PC-9 (cell line): ENCODE data around the gene PRR22. TPM values are rescaled to one million over a fixed set of nuclear protein-coding genes. Genes with fewer than 3 reads are reported as not detected.
A peak's percentile ranks its signal among the peaks of the same experiment; 100 is the strongest.

Experiments used
- BruUV-seq: library from RNA; stranded (reverse); fragments of 400-500 nt; replicated peaks from 2 replicates; lab custom pipeline; 2021; lab: Mats Ljungman, UMichigan
- CTCF ChIA-PET: fragments of 300-600 bp; sonication (Branson Sonifier 250); formaldehyde crosslinking; loops from one replicate; lab custom pipeline; 2022; ENCODE audit warnings: antibody characterized with exemption; lab: Charles Lee
- POLR2A ChIA-PET: fragments of 300-600 bp; sonication (Branson Sonifier 250); formaldehyde crosslinking; loops from one replicate; lab custom pipeline; 2022; ENCODE audit warnings: antibody characterized with exemption; ENCODE audit not compliant: unreplicated experiment; lab: Charles Lee
- DNase-seq, 2 experiments: peaks; one replicate each; pipeline versions ENCODE4 v3.0.0 to v3.0.0-alpha.2; 2015 to 2022; ENCODE audit warnings: mixed read lengths in 1 of 2
- H2AFZ ChIP-seq: fragments of 200-600 bp; sonication (generic); 2 replicates; pipeline ENCODE4 v1.8.1; 2017; ENCODE audit warnings: antibody characterized with exemption
- H3F3A ChIP-seq: fragments of 200-600 bp; sonication (generic); 2 replicates; pipeline ENCODE4 v1.8.1; 2017; ENCODE audit warnings: antibody characterized with exemption, mild to moderate bottlenecking, low read depth; ENCODE audit not compliant: insufficient read depth
- H3K27ac ChIP-seq: fragments of 200-600 bp; sonication (generic); 2 replicates; pipeline ENCODE4 v1.6.1; 2016; ENCODE audit warnings: mixed run types
- H3K27me3 ChIP-seq: fragments of 200-600 bp; sonication (generic); 2 replicates; pipeline ENCODE4 v1.6.1; 2016; ENCODE audit warnings: low read depth, mixed run types; ENCODE audit not compliant: insufficient read depth
- H3K36me3 ChIP-seq: fragments of 200-600 bp; sonication (generic); 2 replicates; pipeline ENCODE4 v1.6.1; 2016; ENCODE audit warnings: low read depth, mixed run types
- H3K4me1 ChIP-seq: fragments of 200-600 bp; sonication (generic); replicated peaks from 2 replicates; pipeline ENCODE4 v1.6.1; 2016; ENCODE audit warnings: mixed run types; ENCODE audit not compliant: insufficient read depth
- H3K4me2 ChIP-seq: fragments of 200-600 bp; sonication (generic); 2 replicates; pipeline ENCODE4 v1.6.1; 2017; ENCODE audit warnings: mixed run types
- H3K4me3 ChIP-seq: fragments of 200-600 bp; sonication (generic); 2 replicates; pipeline ENCODE4 v1.6.1; 2016; ENCODE audit warnings: mixed run types
- H3K79me2 ChIP-seq: fragments of 200-600 bp; sonication (generic); 2 replicates; pipeline ENCODE4 v1.6.1; 2017; ENCODE audit warnings: low read depth, mixed run types
- H3K9me2 ChIP-seq: fragments of 200-600 bp; sonication (generic); 2 replicates; pipeline ENCODE4 v1.8.1; 2017; ENCODE audit warnings: mild to moderate bottlenecking; ENCODE audit not compliant: insufficient read depth
- H3K9me3 ChIP-seq: fragments of 200-600 bp; sonication (generic); 2 replicates; pipeline ENCODE4 v1.8.1; 2016; ENCODE audit warnings: low read depth; ENCODE audit not compliant: insufficient read depth
- H4K20me1 ChIP-seq: fragments of 200-600 bp; sonication (generic); 2 replicates; pipeline ENCODE4 v1.8.1; 2017; ENCODE audit not compliant: insufficient read depth
- CTCF ChIP-seq: fragments of 200-600 bp; sonication (generic); conservative IDR thresholded peaks from 2 replicates; pipeline ENCODE4 v1.6.1; 2017; ENCODE audit warnings: mixed run types, antibody characterized with exemption, mild to moderate bottlenecking, moderate library complexity
- EZH2 ChIP-seq: fragments of 200-600 bp; sonication (generic); IDR thresholded peaks from 2 replicates; pipeline ENCODE4 v1.8.0; 2017; ENCODE audit warnings: antibody characterized with exemption, low read depth
- intact Hi-C: fragments of 100-400 bp; cut with micrococcal nuclease; formaldehyde crosslinking; loops from one replicate; pipeline ENCODE4 v1.10.0; 2022; ENCODE audit not compliant: unreplicated experiment
- total RNA-seq: library from RNA; stranded (reverse); gene quantifications from 2 replicates; pipeline ENCODE4 v1.2.3, GENCODE V29; 2021

Gene PRR22
- total RNA-seq, 1 experiment from 2014 or later: 4.6 TPM

GRCh38 chr19:5826531-5827341, 42.2 kb upstream of the PRR22 start:
- TSS peak; percentile 59 for BruUV-seq
- CTCF ChIA-PET: no interaction called here
- Histone ChIP-seq H3K4me1 (0 out of 2 replicates have a peak, but pooled peaks cover 9% of the 10 kb centered on the region), H4K20me1 (no peaks in the 10 kb centered on the region), H3K27me3 (no peaks in the 10 kb centered on the region), H3K9me2 (no peaks in the 10 kb centered on the region), H3K4me3 (peak overlapping the region; percentile 85; the same call in 1 of the 2 replicates), H3K79me2 (no peaks in the 10 kb centered on the region), H3K27ac (no peak overlapping the region), H2AFZ (no peak overlapping the region), H3F3A (peaks cover 17% of the 10 kb centered on the region; the same call in 1 of the 2 replicates), H3K4me2 (peak overlapping the region; percentile 46), H3K9me3 (no peaks in the 10 kb centered on the region), H3K36me3 (no peaks in the 10 kb centered on the region)
- peak; percentile 56 to 84 for DNase-seq
- intact Hi-C loops: no loop called here
- TF ChIP-seq EZH2 (no peak), CTCF (no peak; the same call in 1 of the 2 replicates)
- POLR2A ChIA-PET: interaction anchor here (0.6 to 0.7 kb wide), 2 partner anchors 18 to 1673 kb away, joined by 3 to 4 read pairs; partner anchors contain the start of gene CREB3L3

GRCh38 chr19:5825178-5825577, 40.6 kb upstream of the PRR22 start:
- no peak for DNase-seq
- intact Hi-C loops: no loop called here
- Histone ChIP-seq H3K36me3 (no peaks in the 10 kb centered on the region), H3K27me3 (no peaks in the 10 kb centered on the region), H3K4me2 (no peak overlapping the region), H3K9me2 (no peaks in the 10 kb centered on the region), H2AFZ (no peak overlapping the region), H3K79me2 (no peaks in the 10 kb centered on the region), H3K4me3 (no peak overlapping the region), H3K4me1 (0 out of 2 replicates have a peak, but pooled peaks cover 9% of the 10 kb centered on the region), H3F3A (peaks cover 12% of the 10 kb centered on the region; the same call in 1 of the 2 replicates), H4K20me1 (no peaks in the 10 kb centered on the region), H3K9me3 (no peaks in the 10 kb centered on the region), H3K27ac (no peak overlapping the region)
- ChIA-PET CTCF (no interaction called here), POLR2A (no interaction called here)
- TF ChIP-seq EZH2: no peak
- no peak for TF ChIP-seq CTCF
- no TSS peak for BruUV-seq

- CTCF ChIA-PET: no interaction called here
- no peak overlapping the region for H3K4me3 ChIP-seq
- no peak overlapping the region for H3K4me2 ChIP-seq
- no peaks in the 10 kb centered on the region for H3K9me3 ChIP-seq
- no TSS peak for BruUV-seq
- H3K36me3 ChIP-seq: no peaks in the 10 kb centered on the region
- H3K4me1 ChIP-seq: 0 out of 2 replicates have a peak, but pooled peaks cover 9% of the 10 kb centered on the region
- H2AFZ ChIP-seq: no peak overlapping the region
- no peaks in the 10 kb centered on the region for H4K20me1 ChIP-seq
- TF ChIP-seq CTCF: no peak
- TF ChIP-seq EZH2: no peak
- no peaks in the 10 kb centered on the region for H3K27me3 ChIP-seq
- H3K9me2 ChIP-seq: no peaks in the 10 kb centered on the region
- POLR2A ChIA-PET: no interaction called here
- no peaks in the 10 kb centered on the region for H3K79me2 ChIP-seq
- DNase-seq: no peak
- H3K27ac ChIP-seq: no peak overlapping the region
- H3F3A ChIP-seq: peaks cover 12% of the 10 kb centered on the region; the same call in 1 of the 2 replicates
- intact Hi-C loops: no loop called here
Observed at GRCh38 chr19:5824751-5825150, 40.2 kb upstream of the PRR22 start.
